ENCODE measurements around the gene CLIP3.

GRCh38 chr19:36027696-36028095, 5.0 kb downstream of the CLIP3 start:
- TF ChIP-seq CTCF (IDR thresholded peaks at IDR 0.05) (no peak), POLR2A (IDR thresholded peaks at IDR 0.05) (no peak)

All from heart left ventricle (tissue), 13 donors.